IPS-18c (cell line): ENCODE measurements around the gene STN1.

Source experiments
- H3K4me3 ChIP-seq: 2 replicates; pipeline ENCODE4 v1.7.0; 2013; ENCODE audit warnings: low read depth, mild to moderate bottlenecking, low read length, moderate library complexity; ENCODE audit not compliant: insufficient read depth
- H3K9me3 ChIP-seq: one replicate; pipeline ENCODE4 v1.6.1; 2013; ENCODE audit warnings: mild to moderate bottlenecking, low read length, moderate library complexity; ENCODE audit not compliant: control insufficient read depth, insufficient read depth

The STN1 gene

DNA sequence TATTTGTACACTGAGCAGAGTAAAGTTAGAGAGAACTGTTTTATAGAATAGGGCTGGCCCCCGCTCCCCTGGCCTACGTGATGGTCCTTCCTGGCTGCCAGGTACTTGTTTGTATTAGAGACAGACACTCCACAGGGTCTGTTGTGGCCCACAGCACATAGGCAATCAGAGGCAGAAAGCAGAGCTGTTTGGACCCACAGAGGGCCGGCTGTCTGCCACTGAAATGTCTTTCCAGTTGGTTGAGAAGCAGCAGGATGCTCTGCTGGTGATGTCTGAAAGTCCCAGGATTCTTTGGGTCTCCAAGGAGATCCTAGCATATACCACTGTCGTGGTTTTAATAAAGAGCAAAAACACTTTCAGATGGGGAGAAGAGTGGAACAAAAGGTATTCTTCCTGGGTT lies 5.2 kb downstream of the STN1 start:
- H3K4me3 ChIP-seq: no peak overlapping the region
- peaks cover 6% of the 10 kb centered on the region for H3K9me3 ChIP-seq

DNA sequence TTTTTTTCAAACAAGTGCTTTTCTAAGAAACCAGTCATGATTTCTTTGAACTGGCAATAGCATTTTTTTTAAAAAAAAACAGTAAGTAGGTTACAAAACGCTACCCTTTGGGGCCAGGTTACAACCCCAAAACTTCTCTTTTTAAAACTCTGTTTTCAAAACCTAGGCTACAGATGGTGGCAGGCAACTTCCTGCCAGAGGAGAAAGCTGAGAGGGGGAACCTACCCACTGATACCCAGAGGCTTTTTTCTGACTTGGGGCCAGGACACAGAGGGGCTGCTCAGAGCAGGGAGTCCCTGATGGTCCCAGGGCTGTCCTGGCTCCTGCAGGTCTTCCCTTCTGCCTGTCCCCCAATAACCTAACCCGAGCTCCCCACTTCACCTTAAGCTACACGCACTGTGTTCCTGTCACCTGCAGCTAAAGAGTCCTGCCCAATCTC lies 6.9 kb downstream of the STN1 start:
- Histone ChIP-seq H3K9me3 (peaks cover 6% of the 10 kb centered on the region), H3K4me3 (no peak overlapping the region)

DNA sequence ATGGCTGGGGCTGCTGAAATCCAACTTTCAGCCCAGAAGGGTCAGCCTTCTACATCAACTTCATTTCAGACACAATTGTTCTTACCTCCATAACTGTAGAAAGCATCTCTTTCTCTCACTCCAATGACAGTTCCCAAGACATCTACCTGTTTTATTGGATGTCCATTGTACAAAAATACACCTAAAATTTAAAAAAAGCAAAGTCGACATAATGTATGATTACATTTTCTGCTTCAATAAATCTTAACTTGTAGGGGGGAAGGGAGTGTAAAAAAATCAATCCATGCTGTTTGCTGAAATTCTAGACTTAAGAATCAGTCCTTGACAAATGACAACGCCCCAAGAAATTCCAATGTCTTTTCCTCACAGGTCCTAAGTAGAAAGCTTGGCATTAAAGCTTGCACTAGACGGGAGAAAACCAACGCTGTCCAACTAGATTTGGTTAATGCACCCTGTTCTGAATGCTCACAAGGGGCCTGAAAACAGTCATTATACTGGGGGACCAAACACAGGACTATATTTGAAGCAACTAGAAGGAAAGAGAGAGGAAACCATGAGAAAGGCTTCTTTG lies 7.5 kb downstream of the STN1 start:
- peaks cover 6% of the 10 kb centered on the region for H3K9me3 ChIP-seq
- H3K4me3 ChIP-seq: no peak overlapping the region

DNA sequence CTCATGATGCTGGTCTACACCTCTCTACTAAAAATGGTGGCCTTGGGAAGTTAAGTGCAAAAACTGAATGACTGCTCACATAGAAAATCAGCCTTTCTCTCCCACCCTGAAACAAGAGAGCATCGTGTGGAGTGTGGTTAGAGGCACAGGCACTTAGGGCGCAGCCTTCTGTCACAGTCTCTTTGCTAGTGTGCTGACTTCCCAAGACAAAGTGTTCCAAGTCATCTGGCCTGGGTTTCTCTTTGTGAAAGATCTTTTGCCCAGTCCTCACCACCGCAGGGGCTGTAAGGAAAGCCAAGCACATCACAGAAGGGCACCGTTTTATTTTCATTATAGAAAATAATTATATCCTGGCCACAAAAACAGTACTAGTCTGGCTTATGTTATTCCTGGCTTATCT lies 12.5 kb downstream of the STN1 start:
- no peaks in the 10 kb centered on the region for H3K9me3 ChIP-seq
- no peak overlapping the region for H3K4me3 ChIP-seq

DNA sequence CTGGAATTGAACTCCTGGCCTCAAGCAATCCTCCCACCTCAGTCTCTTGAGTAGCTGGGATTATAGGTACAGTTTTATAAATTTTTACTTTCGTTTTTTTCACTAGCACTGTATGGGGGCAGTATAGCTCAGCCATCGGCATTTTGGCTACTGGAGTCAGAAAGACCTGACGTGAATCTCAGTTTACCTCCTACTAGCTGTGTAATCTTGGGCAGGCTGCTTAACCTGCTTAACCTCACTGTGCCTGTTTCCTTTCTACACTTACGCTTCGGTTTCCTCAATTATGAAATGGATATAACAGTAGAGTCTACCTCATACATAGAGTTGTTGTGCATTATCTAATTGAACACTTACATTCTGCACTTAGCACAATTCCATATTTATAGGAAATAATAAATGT lies 16.7 kb downstream of the STN1 start:
- Histone ChIP-seq H3K4me3 (no peak overlapping the region), H3K9me3 (no peaks in the 10 kb centered on the region)

DNA sequence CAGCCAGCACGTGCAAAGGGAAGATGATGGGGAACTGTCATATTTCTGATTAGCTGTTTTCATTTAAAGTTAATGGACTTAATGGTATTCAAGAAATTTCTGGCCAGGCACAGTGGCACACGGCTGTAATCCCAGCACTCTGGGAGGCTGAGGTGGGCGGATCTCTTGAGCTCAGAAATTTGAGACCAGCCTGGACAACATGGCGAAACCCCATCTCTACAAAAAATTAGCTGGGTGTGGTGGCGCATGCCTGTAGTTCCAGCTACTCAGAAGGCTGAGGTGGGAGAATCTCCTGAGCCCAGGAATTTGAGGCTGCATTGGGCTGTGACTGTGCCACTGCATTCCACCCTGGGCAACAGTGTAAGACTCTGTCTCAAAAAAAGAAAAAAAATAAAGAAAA lies 18.7 kb downstream of the STN1 start:
- Histone ChIP-seq H3K9me3 (no peaks in the 10 kb centered on the region), H3K4me3 (no peak overlapping the region)

DNA sequence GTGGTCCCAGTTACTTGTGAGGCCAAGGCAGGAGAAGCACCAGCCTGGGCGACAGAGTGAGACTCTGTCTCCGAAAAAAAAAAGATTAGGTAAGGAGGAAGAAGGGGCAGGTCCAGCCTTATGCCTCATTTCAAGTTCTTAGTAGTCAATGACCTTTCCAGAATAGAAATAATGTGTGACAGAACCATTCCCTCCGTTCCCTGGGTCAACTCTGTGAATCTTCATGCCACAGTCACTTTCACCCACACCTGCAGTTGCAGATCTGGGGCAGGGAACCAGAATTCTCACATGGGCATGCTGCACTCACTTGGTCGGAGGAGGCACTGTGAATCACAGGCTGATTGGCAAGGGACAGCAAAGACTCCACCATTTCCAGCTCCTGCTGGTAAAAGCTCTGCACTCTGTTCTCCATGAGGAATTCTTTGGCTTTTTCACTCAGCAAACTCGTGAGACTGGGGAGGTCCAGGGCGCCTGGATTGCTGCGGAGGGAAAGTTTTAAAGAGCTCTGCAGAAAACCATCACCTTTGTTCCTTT lies 20.7 kb downstream of the STN1 start:
- no peaks in the 10 kb centered on the region for H3K9me3 ChIP-seq
- no peak overlapping the region for H3K4me3 ChIP-seq

DNA sequence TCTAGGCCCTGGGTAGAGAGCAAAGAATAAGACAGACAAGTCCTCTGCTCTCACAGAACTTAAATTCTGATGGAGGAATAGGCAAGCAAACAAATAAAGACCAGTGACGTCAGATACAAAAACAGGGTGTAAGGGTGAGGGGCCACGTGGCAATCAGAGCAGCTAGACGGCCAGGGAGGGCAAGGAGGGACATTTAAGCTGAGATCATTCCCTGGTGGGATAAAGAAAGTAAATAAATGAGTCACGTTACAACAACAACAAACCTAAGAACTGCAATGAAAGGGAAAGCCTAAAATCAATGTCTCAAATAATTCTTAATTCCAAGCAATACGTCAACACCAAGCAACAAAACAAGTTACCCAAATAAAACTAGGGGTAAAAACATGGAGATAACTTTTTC lies 21.8 kb downstream of the STN1 start:
- H3K9me3 ChIP-seq: no peaks in the 10 kb centered on the region
- H3K4me3 ChIP-seq: no peak overlapping the region

DNA sequence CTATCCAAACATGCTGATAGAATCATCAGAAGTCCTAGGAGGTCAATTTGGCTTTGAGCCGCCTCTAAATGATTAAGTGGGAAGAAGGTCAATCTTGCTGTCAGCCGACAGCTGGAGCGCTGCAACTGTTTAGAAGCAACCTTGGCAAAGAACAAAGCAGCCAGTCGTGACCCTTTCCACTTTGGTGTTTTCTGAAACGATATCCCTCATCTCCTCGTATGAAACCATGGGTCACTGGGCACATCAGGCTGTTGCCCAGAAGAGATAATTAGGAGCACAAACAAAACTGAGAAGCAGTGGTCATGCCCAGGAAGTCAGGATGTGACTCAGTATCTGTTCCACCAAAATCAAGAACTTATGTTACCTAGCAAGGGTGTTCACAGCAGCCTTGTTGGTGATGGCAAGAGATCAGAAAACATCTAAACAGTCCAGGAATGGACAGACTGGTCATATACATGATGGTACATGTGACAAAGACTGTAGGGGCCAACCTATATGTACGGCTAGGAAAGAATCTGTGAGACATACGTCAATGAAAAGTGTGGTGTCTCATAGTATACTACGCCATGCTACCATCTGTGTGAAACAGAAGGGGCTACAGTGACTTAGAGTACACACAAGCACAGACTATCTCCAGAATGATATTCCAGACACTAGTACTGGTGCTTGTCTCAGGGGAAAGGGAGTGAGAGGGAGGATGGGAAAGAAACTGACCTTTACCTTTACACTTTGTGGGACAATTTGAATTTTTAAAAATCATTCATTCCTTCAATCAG lies 22.4 kb downstream of the STN1 start:
- Histone ChIP-seq H3K4me3 (no peak overlapping the region), H3K9me3 (no peaks in the 10 kb centered on the region)

DNA sequence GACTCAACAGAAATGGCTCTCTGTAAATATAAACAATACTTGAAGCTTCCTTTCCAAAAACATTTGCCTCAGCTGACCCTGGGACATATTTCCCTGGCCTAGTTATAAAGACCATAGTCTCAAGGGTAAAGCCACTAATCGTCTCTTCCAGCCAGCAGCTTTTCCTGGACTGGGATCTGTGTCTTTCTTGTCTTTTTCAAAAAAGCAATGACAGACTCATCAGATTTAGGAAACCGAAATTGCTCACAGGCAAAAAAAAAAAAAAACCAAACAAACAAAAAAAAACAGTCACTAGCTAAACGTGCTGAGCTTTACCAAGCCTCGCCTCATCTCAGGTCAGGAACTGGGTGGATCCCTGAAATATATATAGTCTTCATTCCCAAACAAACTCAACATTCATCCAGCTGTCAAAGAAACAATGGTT lies 23.5 kb downstream of the STN1 start:
- Histone ChIP-seq H3K9me3 (no peaks in the 10 kb centered on the region), H3K4me3 (no peak overlapping the region)

DNA sequence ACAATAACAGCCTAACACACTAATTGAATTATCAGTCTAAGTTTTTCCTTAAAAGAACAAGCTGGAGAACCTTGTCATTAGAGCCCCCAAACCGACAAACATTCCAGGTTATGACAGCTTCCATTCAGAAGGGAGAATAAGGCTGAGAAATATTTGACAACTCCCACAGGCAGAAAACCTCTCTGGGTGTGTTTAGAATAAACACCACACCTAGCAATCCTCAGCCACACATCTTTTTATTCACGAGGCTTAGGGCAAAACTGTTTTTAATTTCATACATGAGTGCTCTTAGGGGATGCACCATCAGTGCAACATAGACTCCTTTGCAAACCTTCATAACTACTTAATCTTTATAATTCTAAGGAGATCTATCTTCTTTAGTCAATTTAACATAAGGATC lies 24.2 kb downstream of the STN1 start:
- no peaks in the 10 kb centered on the region for H3K9me3 ChIP-seq
- H3K4me3 ChIP-seq: no peak overlapping the region

DNA sequence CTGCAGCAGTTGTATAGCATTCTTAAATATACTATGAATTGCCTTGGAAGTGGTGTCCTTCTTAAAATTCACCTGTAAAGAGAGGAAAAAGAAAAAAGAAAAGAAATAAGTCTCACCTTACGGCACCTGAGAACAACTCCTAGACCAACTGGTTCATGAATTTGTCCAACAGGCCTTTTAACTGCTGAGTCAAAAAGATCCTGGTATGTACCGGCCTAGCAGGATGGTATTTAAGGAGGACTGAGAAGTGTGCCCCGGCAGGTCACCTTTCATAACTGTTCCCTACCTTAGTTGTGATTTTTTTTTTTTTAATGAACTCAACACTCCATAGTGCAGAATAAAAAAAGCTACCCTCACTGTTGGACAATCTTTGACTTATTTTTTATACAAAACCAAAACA lies 25.8 kb downstream of the STN1 start:
- Histone ChIP-seq H3K4me3 (no peak overlapping the region), H3K9me3 (no peaks in the 10 kb centered on the region)

DNA sequence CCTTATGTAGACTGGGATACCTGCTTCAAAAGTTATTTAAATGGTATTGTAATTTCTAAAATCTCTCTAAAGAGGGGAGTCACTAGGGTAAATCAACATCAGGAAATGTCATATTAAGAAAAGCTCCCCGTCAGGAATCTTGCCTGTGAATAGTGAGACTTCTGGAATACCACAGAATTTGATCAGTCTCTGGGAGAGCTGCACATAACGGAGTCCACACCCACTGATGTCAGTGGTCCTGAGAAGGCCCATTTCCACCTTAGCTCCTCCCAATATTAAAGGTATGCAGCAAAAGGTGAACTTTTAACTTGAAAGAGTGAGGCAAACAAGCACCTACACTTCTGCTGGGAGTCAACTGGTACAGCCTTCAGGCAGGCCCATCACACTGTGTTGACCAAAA lies 27.3 kb downstream of the STN1 start:
- Histone ChIP-seq H3K9me3 (no peaks in the 10 kb centered on the region), H3K4me3 (no peak overlapping the region)

DNA sequence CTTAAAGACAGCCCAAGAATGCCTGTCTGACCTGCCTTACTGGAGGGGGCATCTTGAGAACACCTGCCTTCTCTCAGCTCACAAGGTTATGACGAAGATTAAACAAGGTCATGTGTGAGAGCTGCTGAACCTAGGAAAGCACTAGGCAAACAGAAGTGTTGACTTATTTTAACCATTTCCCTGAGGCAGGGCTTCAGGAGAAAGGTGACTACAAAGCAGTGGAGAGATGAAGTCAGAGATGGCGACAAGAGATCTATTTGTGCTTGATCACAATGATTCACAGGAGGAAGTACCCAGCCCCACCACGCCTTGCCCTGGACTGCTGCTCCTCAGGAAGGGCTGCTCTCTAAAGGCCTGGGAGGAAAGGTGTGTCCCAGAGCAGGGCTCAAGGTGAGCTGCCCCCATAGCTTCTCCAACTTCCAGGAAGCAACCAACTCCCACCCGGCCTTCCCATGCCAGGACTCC lies 27.8 kb downstream of the STN1 start:
- Histone ChIP-seq H3K9me3 (no peaks in the 10 kb centered on the region), H3K4me3 (no peak overlapping the region)

DNA sequence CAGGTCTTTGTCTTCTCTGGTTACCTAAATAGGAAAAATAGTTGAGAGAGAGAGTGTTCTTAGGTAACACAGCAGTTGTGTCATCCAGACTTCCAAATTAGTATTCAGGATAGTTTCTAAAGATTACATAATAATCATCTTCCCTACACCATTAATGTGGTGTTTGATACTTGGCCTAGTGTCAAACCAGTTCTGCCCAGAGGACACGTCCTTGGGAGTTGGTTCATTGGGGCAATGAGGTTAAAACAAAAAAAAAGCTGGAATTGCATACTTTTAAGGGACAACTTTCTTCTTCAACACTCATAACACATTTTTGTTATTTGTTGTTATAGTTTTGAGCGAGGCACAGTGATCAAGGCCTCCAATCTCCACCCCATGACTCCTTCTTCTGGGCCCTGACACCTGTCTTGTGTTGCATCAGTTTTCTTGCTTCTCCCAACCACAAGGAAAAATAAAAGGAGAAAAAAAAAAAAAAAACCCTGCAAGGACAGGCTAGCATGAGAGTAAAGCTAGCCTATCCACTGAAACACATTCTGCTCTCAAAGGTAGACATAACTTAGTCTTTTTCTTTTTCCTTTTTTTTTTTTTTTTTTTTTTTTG lies 28.8 kb downstream of the STN1 start:
- H3K4me3 ChIP-seq: no peak overlapping the region
- no peaks in the 10 kb centered on the region for H3K9me3 ChIP-seq

DNA sequence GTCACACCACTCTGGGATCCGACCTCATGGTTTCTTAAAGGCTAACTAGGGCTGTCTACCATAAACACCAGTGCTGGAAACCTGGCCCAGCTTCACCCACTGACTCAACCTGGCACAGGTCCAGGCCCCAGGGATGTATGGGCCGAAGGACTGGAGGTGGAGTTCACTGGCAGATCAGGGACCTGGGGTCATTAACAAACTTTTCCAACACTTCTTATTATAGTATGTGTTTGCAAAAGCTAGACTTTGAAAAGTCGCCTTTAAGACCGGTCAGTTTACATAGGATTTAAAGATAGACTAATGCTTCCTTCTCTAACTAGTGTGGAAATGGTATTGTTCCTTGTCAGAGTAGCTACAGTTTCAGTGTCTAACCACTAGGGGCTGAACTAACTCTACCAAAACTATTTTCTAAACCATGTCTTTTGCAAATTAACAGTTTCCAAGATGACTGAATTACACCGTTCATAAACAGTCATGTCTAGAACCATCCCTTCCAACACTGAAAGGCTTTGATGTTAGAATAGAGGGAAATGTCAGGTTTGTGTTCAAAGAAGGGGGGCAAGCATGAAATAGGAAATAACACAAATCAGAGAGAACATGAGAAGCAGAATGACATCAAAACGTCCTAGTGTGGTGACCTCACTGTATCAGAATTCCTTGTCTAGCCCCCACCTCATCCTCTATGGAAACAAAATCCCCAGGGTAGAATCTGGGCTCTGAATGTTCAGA lies 29.7 kb downstream of the STN1 start:
- no peak overlapping the region for H3K4me3 ChIP-seq

DNA sequence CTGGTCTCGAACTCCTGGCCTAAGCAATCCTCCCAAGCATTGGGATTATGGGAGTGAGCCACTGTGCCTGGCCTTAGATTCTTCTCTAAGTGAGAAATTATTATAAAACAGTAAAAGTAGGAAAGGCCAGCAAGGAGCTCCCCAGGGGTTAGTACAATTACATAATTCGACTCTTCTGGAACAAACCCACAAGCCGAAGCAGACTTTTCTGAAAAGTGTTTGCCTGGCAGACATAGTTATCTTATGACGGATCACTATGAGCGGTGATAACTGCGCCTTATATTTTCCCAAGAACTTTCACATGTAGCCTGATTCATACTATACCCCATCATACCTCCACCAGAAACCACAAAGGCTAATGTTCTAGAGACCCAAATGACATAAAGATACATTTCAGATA lies 32.4 kb downstream of the STN1 start:
- Histone ChIP-seq H3K4me3 (no peak overlapping the region), H3K9me3 (no peaks in the 10 kb centered on the region)

More for the DNA sequence above, 29.7 kb downstream of the STN1 start:
- no peaks in the 10 kb centered on the region for H3K9me3 ChIP-seq
